HG03280 (cell line): ENCODE results near the gene GBP2.
A peak's percentile ranks its signal among the peaks of the same experiment; 100 is the strongest.

Experiments used
- ATAC-seq: cut with Tn5 transposase; IDR thresholded peaks from one replicate; pipeline ENCODE4 v1.9.1; 2021; ENCODE audit warnings: mild to moderate bottlenecking, moderate library complexity; ENCODE audit not compliant: unreplicated experiment

The GBP2 gene

GRCh38 chr1:89068291-89068690 lies 57.6 kb downstream of the GBP2 start:
- no peak for ATAC-seq

- ATAC-seq: peak; percentile 51
Observed at GRCh38 chr1:89065079-89065868, 60.6 kb downstream of the GBP2 start, which contains the start of gene GBP1. TSS of gene GBP1 (minus strand) at chr1:89065208. CDS start at chr1:89063234, 1,974 bp downstream.

- ATAC-seq: peak; percentile 41
Observed at GRCh38 chr1:89064632-89065031, 61.3 kb downstream of the GBP2 start.

- ATAC-seq: no peak
Observed at GRCh38 chr1:89063094-89063493, 62.8 kb downstream of the GBP2 start.

- no peak for ATAC-seq
Observed at GRCh38 chr1:89060091-89060490, 65.8 kb downstream of the GBP2 start.
